ENCODE data around the gene CDK5RAP3. TPM values are rescaled to one million over a fixed set of nuclear protein-coding genes. Genes with fewer than 3 reads are reported as not detected.
A peak's percentile ranks its signal among the peaks of the same experiment; 100 is the strongest.

Gene CDK5RAP3
- total RNA-seq, 1 donor from 2014 or later = 76.5 TPM

DNA sequence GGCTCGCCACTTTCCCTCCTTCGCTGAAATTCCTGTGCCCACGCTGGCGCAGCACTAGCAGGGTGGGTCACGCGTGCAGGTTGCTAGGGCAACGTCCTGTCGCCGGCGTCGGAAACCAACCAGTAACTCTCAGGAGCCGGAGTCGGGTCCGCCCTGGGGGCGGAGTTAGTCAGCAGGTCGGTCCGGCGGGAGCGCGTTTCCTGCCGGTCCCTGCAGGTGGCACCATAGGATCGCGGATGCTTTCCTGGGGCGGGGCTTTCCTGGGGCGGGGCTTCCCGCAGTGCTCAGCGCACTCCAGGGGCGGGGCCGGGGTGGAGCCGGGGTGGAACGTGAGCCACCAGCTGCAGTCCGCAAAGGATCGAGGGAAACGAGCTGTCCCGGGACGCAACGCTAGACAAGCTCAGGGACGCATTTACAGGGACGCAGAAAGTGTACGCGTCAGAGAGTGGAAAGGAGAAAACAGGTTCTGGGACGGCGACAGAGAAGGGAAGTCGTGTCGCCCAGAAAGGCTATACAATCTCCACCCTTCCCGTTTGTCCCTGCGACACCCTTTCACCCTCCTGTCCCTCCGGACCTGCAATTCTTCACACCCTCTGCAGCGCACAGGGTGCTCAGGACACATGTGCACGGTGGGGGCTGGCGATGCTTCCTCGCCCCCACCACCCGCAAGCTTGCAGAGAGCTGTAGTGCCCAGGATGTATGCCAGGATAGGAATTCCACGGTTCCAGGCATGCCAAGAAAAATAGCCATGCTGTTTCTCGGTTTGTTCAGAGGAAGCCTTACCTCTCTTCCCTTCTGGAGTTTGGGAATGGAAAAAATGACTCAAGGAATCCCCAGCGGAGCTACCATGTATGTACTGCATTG lies 54.4 kb downstream of the CDK5RAP3 start:
- DNase-seq = peak; percentile 98

DNA sequence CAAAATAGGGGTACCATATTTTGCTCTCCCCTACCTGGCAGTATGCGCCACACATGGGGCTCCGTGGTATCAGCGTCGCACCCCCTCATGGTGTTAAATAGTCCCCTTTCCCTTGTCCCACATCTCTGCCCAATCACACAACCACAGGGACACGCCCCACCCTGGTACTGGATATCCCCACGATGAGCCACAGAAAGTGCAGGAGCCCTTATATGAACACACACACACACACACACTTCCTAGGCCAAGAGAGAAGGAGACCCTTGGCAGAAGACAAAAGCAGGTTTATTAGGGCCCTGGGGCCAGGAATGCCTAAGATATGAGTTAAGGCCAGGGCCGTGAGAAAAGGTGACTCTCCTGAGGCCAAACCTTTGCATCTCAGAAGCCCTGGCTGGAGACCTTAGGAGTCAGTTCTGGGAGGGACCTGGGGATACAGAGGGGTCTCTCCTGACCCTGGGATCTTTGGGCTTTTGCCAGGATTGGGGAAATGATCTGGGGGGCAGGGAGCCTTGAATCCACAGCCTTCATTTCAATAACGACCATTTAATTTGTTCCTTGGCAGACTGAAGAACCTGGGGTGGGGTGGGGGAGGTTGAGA lies 55.1 kb downstream of the CDK5RAP3 start:
- peak; percentile 32 for DNase-seq

DNA sequence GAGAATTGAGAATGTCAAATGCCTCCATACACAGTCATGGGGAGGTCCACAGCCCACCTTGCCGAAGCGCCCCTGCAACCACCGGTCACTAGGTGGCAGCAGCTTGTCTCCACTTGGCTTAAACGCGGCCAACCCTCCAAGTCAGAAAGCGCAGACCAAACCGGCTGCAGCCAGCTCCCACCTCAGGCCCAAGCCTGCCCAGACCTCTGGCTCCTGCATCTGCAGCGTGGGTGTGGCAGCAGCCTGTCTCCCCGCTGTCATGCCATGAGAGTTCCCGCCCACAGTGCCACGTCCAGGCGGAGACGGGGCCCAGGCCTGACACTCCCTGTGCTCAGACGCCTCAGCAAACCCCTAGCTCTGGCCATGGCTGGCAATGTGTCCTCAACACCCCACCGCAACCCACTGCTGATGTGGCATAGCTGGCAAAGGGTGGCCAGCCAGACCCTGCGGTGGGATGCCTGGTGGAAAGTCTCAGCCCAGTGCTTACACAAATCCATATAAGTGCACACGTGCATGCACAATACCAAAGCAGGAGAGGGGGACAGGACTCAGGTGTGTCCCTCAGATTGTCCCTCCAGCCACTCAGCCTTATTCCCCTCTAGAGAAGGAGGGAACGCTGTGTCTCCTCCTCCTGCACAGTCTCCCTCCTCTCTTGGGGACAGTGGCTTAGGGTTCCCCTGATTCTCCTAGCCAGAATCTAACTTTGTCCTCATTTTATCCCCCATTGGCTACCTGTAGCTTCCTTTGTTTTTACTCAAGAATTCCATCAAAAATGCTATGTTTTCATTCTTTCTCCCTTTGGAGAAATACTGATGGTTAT lies 55.8 kb downstream of the CDK5RAP3 start:
- peak; percentile 96 for DNase-seq

DNA sequence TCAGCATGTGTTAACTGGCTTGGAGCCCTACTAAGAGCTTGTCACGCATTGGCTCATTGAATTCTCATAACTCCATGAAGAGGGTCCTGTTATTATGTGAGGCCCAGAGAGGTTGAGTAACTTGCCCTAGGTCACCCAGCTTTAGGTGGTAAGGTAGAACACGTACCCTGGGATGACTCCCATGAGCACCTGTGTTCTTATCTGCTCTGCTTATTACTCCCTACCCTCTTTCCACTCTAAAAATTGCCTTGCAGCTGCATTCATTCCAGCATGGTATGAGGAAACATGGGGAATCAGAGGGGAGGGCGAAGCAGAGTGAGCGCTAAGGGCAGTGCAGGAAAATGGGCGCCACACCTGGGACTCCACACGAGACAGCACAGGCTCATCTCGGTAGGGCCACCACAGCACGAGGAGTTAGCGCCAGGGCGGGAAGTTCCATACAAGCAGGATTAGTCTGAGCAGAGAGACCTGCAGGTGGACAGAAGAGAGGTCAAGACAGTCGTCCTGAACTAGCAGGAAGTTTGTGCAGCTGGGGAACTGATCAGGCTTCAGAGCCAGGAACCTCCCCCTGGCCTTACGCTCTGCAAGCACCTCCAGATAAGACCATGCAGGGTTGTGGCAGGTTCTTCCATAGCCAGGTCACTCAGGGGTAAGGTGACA lies 56.5 kb downstream of the CDK5RAP3 start:
- no peak for DNase-seq

- no peak for DNase-seq
Measured at GRCh38 chr17:48028736-48029135, 57.8 kb downstream of the CDK5RAP3 start.

DNA sequence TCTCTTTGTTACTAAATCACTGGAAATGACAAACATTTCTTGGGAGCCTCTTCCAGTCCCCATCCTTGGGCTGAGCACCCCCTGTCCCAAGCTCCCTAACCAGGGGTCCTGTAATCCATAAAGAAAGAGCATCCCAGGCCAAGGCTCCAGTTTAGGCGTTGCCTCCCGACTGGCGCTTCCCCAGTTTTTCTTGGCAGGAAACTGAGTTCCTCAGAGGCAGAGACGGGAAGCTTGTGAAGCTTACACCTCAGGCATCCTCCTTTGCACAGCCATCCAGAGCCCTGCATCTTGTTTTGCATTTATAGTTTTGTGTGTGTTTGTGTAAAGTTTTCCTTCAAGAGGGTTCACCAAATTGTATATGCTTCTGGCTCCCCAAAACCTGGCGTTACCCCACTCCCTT lies 59.6 kb downstream of the CDK5RAP3 start:
- peak; percentile 30 for DNase-seq

Other genes starting within 250 kb of the CDK5RAP3 start
- not detected for gene TBX21, start 237.9 kb upstream of the CDK5RAP3 start, total RNA-seq
- gene OSBPL7, start 149.3 kb upstream of the CDK5RAP3 start, total RNA-seq = 5.9 TPM
- 16.1 TPM for gene MRPL10, start 139.6 kb upstream of the CDK5RAP3 start, total RNA-seq
- gene LRRC46, start 139.4 kb upstream of the CDK5RAP3 start, total RNA-seq = not detected
- gene SCRN2, start 129.8 kb upstream of the CDK5RAP3 start, total RNA-seq = 26.8 TPM
- 0.82 TPM for gene SP6, start 120.0 kb upstream of the CDK5RAP3 start, total RNA-seq
- 2.4 TPM for gene SP2, start 74.9 kb upstream of the CDK5RAP3 start, total RNA-seq
- gene PNPO, start 29.5 kb upstream of the CDK5RAP3 start, total RNA-seq = 20.4 TPM
- gene PRR15L, start 13.2 kb upstream of the CDK5RAP3 start, total RNA-seq = 4.9 TPM
- 18.2 TPM for gene COPZ2, start 66.7 kb downstream of the CDK5RAP3 start, total RNA-seq
- 260 TPM for gene NFE2L1, start 77.2 kb downstream of the CDK5RAP3 start, total RNA-seq
- 61.0 TPM for gene CBX1, start 130.4 kb downstream of the CDK5RAP3 start, total RNA-seq
- 6.2 TPM for gene SNX11, start 136.7 kb downstream of the CDK5RAP3 start, total RNA-seq

Data from tongue (tissue), 2 donors.